Breast epithelium (tissue), 4 donors: ENCODE results near the gene ADAMTSL3. TPM values are rescaled to one million over a fixed set of nuclear protein-coding genes. Genes with fewer than 3 reads are reported as not detected.
"Not testable (repeated sequence)": the region's sequence is repeated elsewhere in the genome, so short reads cannot be mapped to it uniquely, and the experiment has no call there.

Source experiments
- DNase-seq, 2 donors: peaks; one replicate each; pipeline ENCODE4 v3.0.0-alpha.2; 2019; ENCODE audit warnings: low spot score in 2 of 2
- H3K27ac ChIP-seq, 2 donors: fragments of 200-600 bp; sonication (generic) in 1 of 2; one replicate each; pipeline ENCODE4 v1.5.1; 2016 to 2019; ENCODE audit warnings: mild to moderate bottlenecking in 1 of 2
- H3K27me3 ChIP-seq, 2 donors: fragments of 200-600 bp; sonication (generic) in 1 of 2; one replicate each; pipeline versions ENCODE4 v1.5.1 to v1.6.0; 2017 to 2019; ENCODE audit warnings: control low read depth in 1 of 2, mild to moderate bottlenecking in 1 of 2
- H3K36me3 ChIP-seq: fragments of 200-600 bp; one replicate; pipeline ENCODE4 v1.5.1; 2019
- H3K4me1 ChIP-seq, 2 donors: fragments of 200-600 bp; sonication (generic); one replicate each; pipeline ENCODE4 v1.5.1; 2016 to 2019; ENCODE audit warnings: control low read depth in 1 of 2
- H3K4me3 ChIP-seq, 3 donors: fragments of 200-600 bp; sonication (generic); 1 replicate in 2 of 3; 2 replicates in 1 of 3; pipeline ENCODE4 v1.5.1; 2016 to 2019; ENCODE audit warnings: mild to moderate bottlenecking in 3 of 3, moderate library complexity in 2 of 3
- H3K9me3 ChIP-seq, 2 donors: fragments of 200-600 bp; sonication (generic) in 1 of 2; one replicate each; pipeline ENCODE4 v1.5.1; 2016 to 2019; ENCODE audit warnings: control low read depth in 1 of 2
- POLR2A ChIP-seq: fragments of 450-650 bp; IDR thresholded peaks from one replicate; pipeline ENCODE4 v1.6.1; 2016; ENCODE audit warnings: antibody characterized with exemption, mild to moderate bottlenecking, moderate library complexity
- POLR2AphosphoS5 ChIP-seq, 3 donors: sonication (generic); formaldehyde crosslinking; IDR thresholded peaks; one replicate each; pipeline ENCODE4 v1.6.1; 2017; ENCODE audit warnings: antibody characterized with exemption in 3 of 3
- intact Hi-C: fragments of 100-400 bp; cut with DNase I; formaldehyde crosslinking; loops from one replicate; pipeline ENCODE4 v1.15.1; 2023; ENCODE audit warnings: low total_unique reads
- total RNA-seq, 3 donors: library from RNA; depleted of rRNA; stranded (reverse); fragments of >200 nt; gene quantifications; one replicate each; pipeline ENCODE4 v1.1.0, GENCODE V29; 2016
- TF ChIP-seq, protein P1 (sequence below), 3 donors: fragments of 450-650 bp; IDR thresholded peaks; one replicate each; pipeline ENCODE4 v1.5.1; 2016 to 2017; ENCODE audit warnings: antibody characterized with exemption in 3 of 3, mild to moderate bottlenecking in 3 of 3, moderate library complexity in 3 of 3

The ADAMTSL3 gene
- total RNA-seq, 3 donors from 2014 or later, result 1.8 to 3.9 (median 2.7) TPM

DNA sequence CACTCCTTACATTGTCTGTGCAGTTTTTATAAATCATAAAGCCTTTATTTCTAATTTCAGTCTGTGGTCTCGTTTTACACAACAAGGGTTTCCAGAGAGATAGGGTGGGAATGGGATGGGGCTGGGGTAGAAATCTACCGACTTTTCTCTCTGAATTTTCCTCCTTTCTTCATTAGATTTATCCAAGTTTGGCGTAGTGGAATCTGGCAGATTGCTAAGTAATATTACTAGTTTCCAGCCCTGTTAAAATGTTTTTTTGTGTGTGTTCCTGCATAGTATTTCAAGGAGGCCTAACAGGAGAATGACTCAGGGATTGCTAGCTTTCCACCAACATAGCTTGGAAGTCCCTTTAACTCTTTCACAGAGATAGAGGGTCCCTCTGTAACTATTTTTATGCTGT lies 396.2 kb downstream of the ADAMTSL3 start:
- intact Hi-C loops, result no loop called here
- H3K9me3 ChIP-seq, result peaks cover 8 to 15% of the 10 kb centered on the region in 2 donors
- no peak overlapping the region for H3K4me3 ChIP-seq
- no peak for DNase-seq
- H3K36me3 ChIP-seq, result no peaks in the 10 kb centered on the region
- no peaks in the 10 kb centered on the region for H3K4me1 ChIP-seq
- TF ChIP-seq POLR2A (no peak), POLR2AphosphoS5 (IDR thresholded peaks at IDR 0.05) (no peak)
- TF ChIP-seq, protein P1, sequence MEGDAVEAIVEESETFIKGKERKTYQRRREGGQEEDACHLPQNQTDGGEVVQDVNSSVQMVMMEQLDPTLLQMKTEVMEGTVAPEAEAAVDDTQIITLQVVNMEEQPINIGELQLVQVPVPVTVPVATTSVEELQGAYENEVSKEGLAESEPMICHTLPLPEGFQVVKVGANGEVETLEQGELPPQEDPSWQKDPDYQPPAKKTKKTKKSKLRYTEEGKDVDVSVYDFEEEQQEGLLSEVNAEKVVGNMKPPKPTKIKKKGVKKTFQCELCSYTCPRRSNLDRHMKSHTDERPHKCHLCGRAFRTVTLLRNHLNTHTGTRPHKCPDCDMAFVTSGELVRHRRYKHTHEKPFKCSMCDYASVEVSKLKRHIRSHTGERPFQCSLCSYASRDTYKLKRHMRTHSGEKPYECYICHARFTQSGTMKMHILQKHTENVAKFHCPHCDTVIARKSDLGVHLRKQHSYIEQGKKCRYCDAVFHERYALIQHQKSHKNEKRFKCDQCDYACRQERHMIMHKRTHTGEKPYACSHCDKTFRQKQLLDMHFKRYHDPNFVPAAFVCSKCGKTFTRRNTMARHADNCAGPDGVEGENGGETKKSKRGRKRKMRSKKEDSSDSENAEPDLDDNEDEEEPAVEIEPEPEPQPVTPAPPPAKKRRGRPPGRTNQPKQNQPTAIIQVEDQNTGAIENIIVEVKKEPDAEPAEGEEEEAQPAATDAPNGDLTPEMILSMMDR (IDR thresholded peaks at IDR 0.05), result no peak
- H3K27ac ChIP-seq, result no peak overlapping the region
- H3K27me3 ChIP-seq, result no peaks in the 10 kb centered on the region

DNA sequence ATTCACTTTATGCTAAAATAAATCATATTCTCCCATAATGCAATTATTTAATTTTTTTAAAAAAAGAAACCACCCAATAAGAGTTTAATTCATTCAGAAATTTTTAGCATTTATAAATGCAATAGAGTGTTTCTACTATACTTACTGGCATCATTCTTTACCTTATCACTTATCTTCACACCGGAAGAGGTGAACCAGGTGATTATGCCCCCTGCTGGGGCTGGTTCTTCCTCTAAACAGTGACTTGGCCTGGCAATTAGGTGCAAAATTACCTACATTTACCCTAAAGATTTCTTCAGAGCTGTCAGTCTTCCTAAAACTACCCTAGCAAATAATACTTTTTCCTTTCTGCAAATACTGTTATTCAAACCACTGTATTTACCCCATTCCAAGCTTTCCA lies 397.2 kb downstream of the ADAMTSL3 start:
- H3K27ac ChIP-seq, H3K4me3 ChIP-seq, intact Hi-C loops, H3K36me3 ChIP-seq, DNase-seq, H3K4me1 ChIP-seq, H3K27me3 ChIP-seq: not testable (repeated sequence)
- peaks cover 8 to 11% of the 10 kb centered on the region in 2 donors for H3K9me3 ChIP-seq

DNA sequence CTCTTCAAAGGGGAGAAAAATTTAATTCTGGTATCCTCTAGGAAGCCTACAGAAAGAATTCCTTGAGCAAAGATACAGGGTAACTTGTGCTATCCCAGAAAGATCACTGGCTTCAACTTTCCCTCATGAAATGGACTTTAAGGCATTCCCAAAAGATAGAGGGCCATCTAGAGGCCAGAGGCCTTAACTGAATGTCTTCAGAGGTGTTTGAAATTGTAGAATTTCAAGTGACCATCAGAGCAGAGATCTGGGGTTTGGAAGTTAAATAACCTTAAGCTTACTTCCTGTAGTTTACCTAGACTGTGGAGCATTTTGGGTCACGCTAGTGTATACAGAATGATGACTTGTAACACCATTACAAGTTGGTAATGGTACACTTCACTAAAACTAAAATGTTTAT lies 400.6 kb downstream of the ADAMTSL3 start:
- DNase-seq, H3K27me3 ChIP-seq, H3K4me3 ChIP-seq, H3K36me3 ChIP-seq, intact Hi-C loops, H3K27ac ChIP-seq, H3K4me1 ChIP-seq: not testable (repeated sequence)
- H3K9me3 ChIP-seq, result peaks cover 6 to 17% of the 10 kb centered on the region in 2 donors

DNA sequence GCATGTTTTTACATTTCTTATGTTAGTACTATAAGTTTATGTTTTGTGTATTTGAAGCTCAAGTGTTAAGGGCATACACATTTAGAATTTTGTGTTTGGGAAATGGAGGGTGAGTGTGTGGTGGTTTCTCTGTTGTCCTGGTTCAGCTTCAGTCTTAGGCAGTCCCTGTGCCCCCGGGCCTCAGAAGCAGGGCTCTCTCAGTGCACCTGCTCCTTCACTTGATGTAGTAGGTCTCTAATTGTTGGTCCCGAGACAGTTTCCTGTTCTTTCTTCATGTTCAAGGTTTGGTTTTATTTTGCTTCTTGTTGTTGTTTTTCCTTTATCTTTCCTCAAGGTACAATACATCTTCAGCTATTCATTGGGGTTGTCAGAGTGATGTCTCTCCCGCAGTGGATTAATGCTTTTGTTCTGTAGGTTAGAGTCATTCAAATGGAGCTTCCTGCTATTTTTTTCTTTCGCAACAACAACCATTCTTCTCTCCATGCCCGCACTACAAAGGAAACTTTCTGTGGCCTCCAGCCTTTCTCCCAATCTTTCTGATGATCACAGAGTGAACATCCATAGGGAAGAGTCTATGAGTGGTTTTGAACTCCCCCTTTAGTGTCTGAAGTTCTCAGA lies 403.9 kb downstream of the ADAMTSL3 start:
- DNase-seq, result no peak
- Histone ChIP-seq H3K27me3 (no peaks in the 10 kb centered on the region), H3K9me3 (peaks cover 6 to 22% of the 10 kb centered on the region in 2 donors), H3K4me1 (no peaks in the 10 kb centered on the region), H3K36me3 (no peaks in the 10 kb centered on the region), H3K4me3 (no peak overlapping the region), H3K27ac (no peak overlapping the region)
- intact Hi-C loops, result no loop called here
- no peak for TF ChIP-seq POLR2A
- TF ChIP-seq, protein P1 (IDR thresholded peaks at IDR 0.05), result no peak
- TF ChIP-seq POLR2AphosphoS5 (IDR thresholded peaks at IDR 0.05), result no peak

DNA sequence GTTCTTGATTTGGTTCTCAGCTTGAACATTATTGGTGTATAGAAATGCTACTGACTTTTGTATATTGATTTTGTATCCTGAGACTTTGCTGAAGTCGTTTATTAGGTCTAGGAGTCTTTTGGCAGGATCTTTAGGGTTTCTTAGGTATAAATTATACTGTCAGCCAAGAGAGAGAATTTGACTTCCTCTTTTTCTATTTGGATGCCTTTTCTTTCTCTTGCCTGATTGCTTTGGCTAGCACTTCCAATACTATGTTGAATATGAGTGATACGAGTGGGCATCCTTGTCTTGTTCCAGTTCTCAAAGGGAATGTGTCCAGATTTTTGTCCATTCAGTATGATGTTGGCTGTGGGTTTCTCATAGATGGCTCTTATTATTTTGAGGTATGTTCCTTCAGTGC lies 409.8 kb downstream of the ADAMTSL3 start:
- H3K36me3 ChIP-seq, DNase-seq, intact Hi-C loops, H3K27ac ChIP-seq, H3K4me3 ChIP-seq, H3K4me1 ChIP-seq, H3K27me3 ChIP-seq: not testable (repeated sequence)
- peaks cover 11 to 18% of the 10 kb centered on the region in 2 donors for H3K9me3 ChIP-seq

DNA sequence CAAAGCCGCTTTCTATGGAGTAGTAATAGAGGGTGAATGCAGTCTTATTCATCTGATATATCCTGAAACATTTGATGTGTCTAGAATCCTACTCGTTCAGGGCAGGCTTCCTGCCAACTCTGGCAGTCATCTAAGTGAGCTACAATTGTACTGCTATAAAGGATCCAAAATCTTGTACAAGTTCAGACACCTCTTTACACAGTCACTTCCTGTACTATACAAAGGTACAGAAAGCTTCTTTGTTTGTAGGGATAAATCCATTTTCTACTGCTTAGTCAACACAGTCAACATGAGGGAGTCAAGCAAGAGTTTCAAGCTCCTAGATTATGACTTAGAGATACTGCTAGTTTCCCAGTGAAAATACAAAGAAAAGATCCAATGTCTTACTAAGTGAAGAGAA lies 414.8 kb downstream of the ADAMTSL3 start:
- DNase-seq, result peak in 1 of 2 donors; percentile 34
- intact Hi-C loops, H3K9me3 ChIP-seq, H3K4me3 ChIP-seq, H3K36me3 ChIP-seq, H3K4me1 ChIP-seq, H3K27ac ChIP-seq, H3K27me3 ChIP-seq: not testable (repeated sequence)

DNA sequence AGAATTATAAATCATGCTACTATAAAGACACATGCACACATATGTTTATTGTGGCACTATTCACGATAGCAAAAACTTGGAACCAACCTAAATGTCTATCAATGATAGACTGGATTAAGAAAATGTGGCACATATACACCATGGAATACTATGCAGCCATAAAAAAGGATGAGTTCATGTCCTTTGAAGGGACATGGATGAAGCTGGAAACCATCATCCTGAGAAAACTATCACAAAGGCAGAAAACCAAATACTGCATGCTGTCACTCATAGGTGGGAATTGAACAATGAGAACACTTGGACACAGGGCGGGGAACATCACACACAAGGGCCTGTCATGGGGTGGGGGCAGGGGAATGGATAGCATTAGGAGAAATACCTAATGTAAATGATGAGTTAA lies 424.1 kb downstream of the ADAMTSL3 start:
- peaks cover 0 to 12% of the 10 kb centered on the region in 2 donors for H3K27me3 ChIP-seq
- intact Hi-C loops, DNase-seq, H3K9me3 ChIP-seq, H3K36me3 ChIP-seq, H3K4me3 ChIP-seq, H3K4me1 ChIP-seq, H3K27ac ChIP-seq: not testable (repeated sequence)

DNA sequence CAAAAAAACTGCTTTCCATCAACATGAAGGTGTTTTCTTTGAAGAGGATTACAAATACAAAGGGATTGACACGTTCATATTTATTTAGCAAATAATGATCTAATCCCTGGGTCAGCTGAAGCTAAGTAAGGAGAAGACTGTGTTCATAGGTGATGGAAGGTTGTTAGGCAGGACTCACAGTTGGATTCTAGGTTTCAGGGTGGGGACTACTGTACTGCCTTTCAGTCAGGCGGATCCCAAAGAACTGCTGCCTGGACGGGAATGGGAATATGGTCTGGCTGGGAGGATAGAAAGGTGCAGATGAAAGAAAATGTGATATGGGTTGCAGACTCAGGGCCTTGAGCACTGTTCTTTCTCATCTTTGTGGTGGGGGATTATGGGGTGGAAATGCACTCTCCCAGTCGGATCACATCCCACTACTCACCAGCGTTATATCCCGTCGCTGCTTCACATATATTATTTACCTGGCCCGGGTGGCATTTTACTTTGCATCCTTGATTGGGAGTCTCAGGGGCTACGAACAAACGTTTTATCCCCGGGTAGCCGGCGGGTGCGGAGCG lies 425.5 kb downstream of the ADAMTSL3 start:
- H3K27ac ChIP-seq, H3K4me1 ChIP-seq, intact Hi-C loops, H3K36me3 ChIP-seq, DNase-seq, H3K9me3 ChIP-seq: not testable (repeated sequence)
- Histone ChIP-seq H3K27me3 (peaks cover 0 to 12% of the 10 kb centered on the region in 2 donors), H3K4me3 (peak overlapping the region in 1 of 3 donors; percentile 45)
